ENCODE measurements around the gene VAC14.

Gene VAC14

GRCh38 chr16:70753694-70754325 lies 47.1 kb downstream of the VAC14 start:
- Histone ChIP-seq H3K27me3 (ENCODE audit: insufficient read depth, low read length) (no peaks in the 10 kb centered on the region), H3K9me3 (ENCODE audit: insufficient read depth, low read depth, low read length) (peaks cover 2% of the 10 kb centered on the region), H2AK5ac (ENCODE audit: low read length) (no peak overlapping the region), H3K4me1 (ENCODE audit: control insufficient read depth in 1 of 2, insufficient read depth in 2 of 2, low read length in 2 of 2) (peaks cover 33 to 41% of the 10 kb centered on the region in 2 experiments), H2AFZ (ENCODE audit: insufficient read depth, low read length, poor library complexity) (no peak overlapping the region), H3K9ac (ENCODE audit: low read length) (no peak overlapping the region), H3K14ac (ENCODE audit: low read length) (no peak overlapping the region), H3K27ac (ENCODE audit: low read depth, low read length) (no peak overlapping the region), H3K4me3 (ENCODE audit: low read depth, low read length) (no peak overlapping the region), H3K36me3 (ENCODE audit: control insufficient read depth in 1 of 2, insufficient read depth in 2 of 2, low read length in 2 of 2) (peaks cover 11 to 15% of the 10 kb centered on the region in 2 experiments), H2BK120ac (ENCODE audit: insufficient read depth, low read length, poor library complexity) (no peak overlapping the region), H4K91ac (ENCODE audit: low read depth, low read length) (peak overlapping the region; percentile 22), H3K23ac (ENCODE audit: low read length) (no peak overlapping the region), H3K79me1 (ENCODE audit: low read length) (peaks cover 5% of the 10 kb centered on the region), H2BK12ac (ENCODE audit: low read length) (peak overlapping the region; percentile 13), H3K79me2 (ENCODE audit: control insufficient read depth, insufficient read depth, low read length, poor library complexity) (no peaks in the 10 kb centered on the region), H3K18ac (ENCODE audit: low read length) (no peak overlapping the region), H3K4ac (ENCODE audit: low read depth, low read length) (no peak overlapping the region), H3K4me2 (ENCODE audit: low read length) (no peak overlapping the region), H4K8ac (ENCODE audit: low read depth, low read length) (no peak overlapping the region), H2BK5ac (ENCODE audit: low read depth, low read length, poor library complexity) (no peak overlapping the region), H4K12ac (ENCODE audit: low read depth, low read length) (no peak overlapping the region)
- no CpG with 5 or more reads among the region's 8 CpGs for WGBS (ENCODE audit: extremely low coverage, insufficient coverage, insufficient read length)
- DNase-seq: no peak

GRCh38 chr16:70753228-70753627 lies 47.7 kb downstream of the VAC14 start:
- H4K12ac ChIP-seq (ENCODE audit: low read depth, low read length): no peak overlapping the region
- no peak overlapping the region for H2BK12ac ChIP-seq (ENCODE audit: low read length)
- no CpG with 5 or more reads among the region's 6 CpGs for WGBS (ENCODE audit: extremely low coverage, insufficient coverage, insufficient read length)
- no peak overlapping the region for H3K9ac ChIP-seq (ENCODE audit: low read length)
- H3K36me3 ChIP-seq (ENCODE audit: control insufficient read depth in 1 of 2, insufficient read depth in 2 of 2, low read length in 2 of 2): peaks cover 10 to 15% of the 10 kb centered on the region in 2 experiments
- peaks cover 1% of the 10 kb centered on the region for H3K9me3 ChIP-seq (ENCODE audit: insufficient read depth, low read depth, low read length)
- no peak overlapping the region for H2AFZ ChIP-seq (ENCODE audit: insufficient read depth, low read length, poor library complexity)
- H3K79me2 ChIP-seq (ENCODE audit: control insufficient read depth, insufficient read depth, low read length, poor library complexity): no peaks in the 10 kb centered on the region
- H3K27ac ChIP-seq (ENCODE audit: low read depth, low read length): no peak overlapping the region
- H3K27me3 ChIP-seq (ENCODE audit: insufficient read depth, low read length): no peaks in the 10 kb centered on the region
- no peak overlapping the region for H3K4me3 ChIP-seq (ENCODE audit: low read depth, low read length)
- H3K4me1 ChIP-seq (ENCODE audit: control insufficient read depth in 1 of 2, insufficient read depth in 2 of 2, low read length in 2 of 2): peaks cover 39 to 46% of the 10 kb centered on the region in 2 experiments
- DNase-seq: no peak
- H2AK5ac ChIP-seq (ENCODE audit: low read length): no peak overlapping the region
- no peak overlapping the region for H3K14ac ChIP-seq (ENCODE audit: low read length)
- no peak overlapping the region for H3K18ac ChIP-seq (ENCODE audit: low read length)
- H2BK120ac ChIP-seq (ENCODE audit: insufficient read depth, low read length, poor library complexity): no peak overlapping the region
- H3K79me1 ChIP-seq (ENCODE audit: low read length): peaks cover 5% of the 10 kb centered on the region
- no peak overlapping the region for H3K4me2 ChIP-seq (ENCODE audit: low read length)
- peak overlapping the region; percentile 22 for H4K91ac ChIP-seq (ENCODE audit: low read depth, low read length)
- H2BK5ac ChIP-seq (ENCODE audit: low read depth, low read length, poor library complexity): no peak overlapping the region
- no peak overlapping the region for H3K4ac ChIP-seq (ENCODE audit: low read depth, low read length)
- no peak overlapping the region for H4K8ac ChIP-seq (ENCODE audit: low read depth, low read length)
- no peak overlapping the region for H3K23ac ChIP-seq (ENCODE audit: low read length)

- no peak overlapping the region for H2AFZ ChIP-seq (ENCODE audit: insufficient read depth, low read length, poor library complexity)
Observed at GRCh38 chr16:70752426-70752825, 48.5 kb downstream of the VAC14 start.

GRCh38 chr16:70751593-70751992 lies 49.4 kb downstream of the VAC14 start:
- H3K27me3 ChIP-seq (ENCODE audit: insufficient read depth, low read length): no peaks in the 10 kb centered on the region
- H3K9ac ChIP-seq (ENCODE audit: low read length): no peak overlapping the region
- H4K91ac ChIP-seq (ENCODE audit: low read depth, low read length): no peak overlapping the region
- H3K18ac ChIP-seq (ENCODE audit: low read length): no peak overlapping the region
- WGBS (ENCODE audit: extremely low coverage, insufficient coverage, insufficient read length): no CpG with 5 or more reads among the region's 7 CpGs
- H2AFZ ChIP-seq (ENCODE audit: insufficient read depth, low read length, poor library complexity): no peak overlapping the region
- no peak overlapping the region for H3K23ac ChIP-seq (ENCODE audit: low read length)
- H4K12ac ChIP-seq (ENCODE audit: low read depth, low read length): no peak overlapping the region
- no peak for DNase-seq
- H3K9me3 ChIP-seq (ENCODE audit: insufficient read depth, low read depth, low read length): peaks cover 4% of the 10 kb centered on the region
- no peak overlapping the region for H3K4me2 ChIP-seq (ENCODE audit: low read length)
- no peak overlapping the region for H3K4me3 ChIP-seq (ENCODE audit: low read depth, low read length)
- no peak overlapping the region for H2BK5ac ChIP-seq (ENCODE audit: low read depth, low read length, poor library complexity)
- peaks cover 12% of the 10 kb centered on the region for H3K79me1 ChIP-seq (ENCODE audit: low read length)
- H4K8ac ChIP-seq (ENCODE audit: low read depth, low read length): no peak overlapping the region
- peaks cover 3% of the 10 kb centered on the region for H3K79me2 ChIP-seq (ENCODE audit: control insufficient read depth, insufficient read depth, low read length, poor library complexity)
- H2BK120ac ChIP-seq (ENCODE audit: insufficient read depth, low read length, poor library complexity): no peak overlapping the region
- no peak overlapping the region for H3K14ac ChIP-seq (ENCODE audit: low read length)
- peaks cover 49 to 60% of the 10 kb centered on the region in 2 experiments for H3K4me1 ChIP-seq (ENCODE audit: control insufficient read depth in 1 of 2, insufficient read depth in 2 of 2, low read length in 2 of 2)
- peaks cover 6 to 9% of the 10 kb centered on the region in 2 experiments for H3K36me3 ChIP-seq (ENCODE audit: control insufficient read depth in 1 of 2, insufficient read depth in 2 of 2, low read length in 2 of 2)
- no peak overlapping the region for H2BK12ac ChIP-seq (ENCODE audit: low read length)
- H2AK5ac ChIP-seq (ENCODE audit: low read length): no peak overlapping the region
- no peak overlapping the region for H3K27ac ChIP-seq (ENCODE audit: low read depth, low read length)
- no peak overlapping the region for H3K4ac ChIP-seq (ENCODE audit: low read depth, low read length)

More at GRCh38 chr16:70752426-70752825, 48.5 kb downstream of the VAC14 start:
- Histone ChIP-seq H4K91ac (ENCODE audit: low read depth, low read length) (no peak overlapping the region), H3K4me3 (ENCODE audit: low read depth, low read length) (no peak overlapping the region), H3K27me3 (ENCODE audit: insufficient read depth, low read length) (no peaks in the 10 kb centered on the region), H3K4me1 (ENCODE audit: control insufficient read depth in 1 of 2, insufficient read depth in 2 of 2, low read length in 2 of 2) (peaks cover 47 to 54% of the 10 kb centered on the region in 2 experiments), H3K18ac (ENCODE audit: low read length) (no peak overlapping the region), H3K4ac (ENCODE audit: low read depth, low read length) (no peak overlapping the region), H4K8ac (ENCODE audit: low read depth, low read length) (no peak overlapping the region), H3K4me2 (ENCODE audit: low read length) (no peak overlapping the region), H3K9ac (ENCODE audit: low read length) (no peak overlapping the region), H2AK5ac (ENCODE audit: low read length) (no peak overlapping the region), H2BK5ac (ENCODE audit: low read depth, low read length, poor library complexity) (no peak overlapping the region), H3K79me1 (ENCODE audit: low read length) (peaks cover 11% of the 10 kb centered on the region), H3K23ac (ENCODE audit: low read length) (no peak overlapping the region), H2BK12ac (ENCODE audit: low read length) (no peak overlapping the region), H3K36me3 (ENCODE audit: control insufficient read depth in 1 of 2, insufficient read depth in 2 of 2, low read length in 2 of 2) (peaks cover 10 to 14% of the 10 kb centered on the region in 2 experiments), H3K27ac (ENCODE audit: low read depth, low read length) (no peak overlapping the region), H2BK120ac (ENCODE audit: insufficient read depth, low read length, poor library complexity) (no peak overlapping the region), H3K79me2 (ENCODE audit: control insufficient read depth, insufficient read depth, low read length, poor library complexity) (peaks cover 3% of the 10 kb centered on the region), H4K12ac (ENCODE audit: low read depth, low read length) (no peak overlapping the region), H3K9me3 (ENCODE audit: insufficient read depth, low read depth, low read length) (peaks cover 4% of the 10 kb centered on the region), H3K14ac (ENCODE audit: low read length) (no peak overlapping the region)
- DNase-seq: no peak
- no CpG with 5 or more reads among the region's 10 CpGs for WGBS (ENCODE audit: extremely low coverage, insufficient coverage, insufficient read length)
